K562 treated with DMSO at 1 percent for 24 hours (cell line): ENCODE data around the gene NAGPA. TPM values are rescaled to one million over a fixed set of nuclear protein-coding genes. Genes with fewer than 3 reads are reported as not detected.

Source experiments
- total RNA-seq: library from RNA; unstranded; fragments of 300-600 nt; gene quantifications from 2 replicates; pipeline ENCODE4 v1.2.3, GENCODE V29; 2022; ENCODE audit warnings: low read depth; ENCODE audit not compliant: insufficient read depth

The NAGPA gene, protein sequence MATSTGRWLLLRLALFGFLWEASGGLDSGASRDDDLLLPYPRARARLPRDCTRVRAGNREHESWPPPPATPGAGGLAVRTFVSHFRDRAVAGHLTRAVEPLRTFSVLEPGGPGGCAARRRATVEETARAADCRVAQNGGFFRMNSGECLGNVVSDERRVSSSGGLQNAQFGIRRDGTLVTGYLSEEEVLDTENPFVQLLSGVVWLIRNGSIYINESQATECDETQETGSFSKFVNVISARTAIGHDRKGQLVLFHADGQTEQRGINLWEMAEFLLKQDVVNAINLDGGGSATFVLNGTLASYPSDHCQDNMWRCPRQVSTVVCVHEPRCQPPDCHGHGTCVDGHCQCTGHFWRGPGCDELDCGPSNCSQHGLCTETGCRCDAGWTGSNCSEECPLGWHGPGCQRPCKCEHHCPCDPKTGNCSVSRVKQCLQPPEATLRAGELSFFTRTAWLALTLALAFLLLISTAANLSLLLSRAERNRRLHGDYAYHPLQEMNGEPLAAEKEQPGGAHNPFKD
- total RNA-seq, result 12.8 and 16.1 TPM in 2 replicates

DNA sequence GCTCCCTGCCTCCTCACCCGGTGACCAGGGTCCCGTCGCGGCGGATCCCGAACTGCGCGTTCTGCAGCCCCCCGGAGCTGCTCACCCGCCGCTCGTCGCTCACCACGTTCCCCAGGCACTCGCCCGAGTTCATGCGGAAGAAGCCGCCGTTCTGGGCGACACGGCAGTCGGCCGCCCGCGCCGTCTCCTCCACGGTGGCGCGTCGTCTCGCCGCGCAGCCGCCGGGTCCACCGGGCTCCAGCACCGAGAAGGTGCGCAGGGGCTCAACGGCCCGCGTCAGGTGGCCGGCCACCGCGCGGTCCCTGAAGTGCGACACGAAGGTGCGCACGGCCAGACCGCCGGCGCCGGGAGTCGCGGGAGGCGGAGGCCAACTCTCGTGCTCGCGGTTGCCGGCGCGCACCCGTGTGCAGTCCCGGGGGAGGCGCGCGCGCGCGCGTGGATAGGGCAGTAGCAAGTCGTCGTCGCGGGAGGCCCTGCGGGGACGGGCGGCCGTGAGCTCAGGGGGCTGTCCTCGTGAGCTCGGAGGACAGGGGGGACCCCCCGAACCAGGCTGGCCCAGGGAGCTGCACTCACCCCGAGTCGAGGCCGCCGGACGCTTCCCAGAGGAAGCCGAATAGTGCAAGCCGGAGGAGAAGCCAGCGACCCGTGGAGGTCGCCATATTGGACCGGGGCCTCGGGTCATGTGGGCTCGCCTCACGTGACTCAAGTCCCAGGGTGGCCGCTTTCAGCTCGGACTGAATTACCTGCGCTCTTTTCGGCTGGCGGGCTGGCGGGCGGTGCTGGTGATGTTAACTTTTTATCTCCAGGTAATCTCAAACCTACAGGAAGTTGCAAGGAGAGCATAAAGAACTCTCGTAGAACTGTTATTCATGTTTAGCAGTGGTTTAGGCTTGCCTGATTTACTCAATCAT, at the start of gene NAGPA:
Gene NAGPA (minus strand): TSS at position 680 of the 911 bp plus-strand sequence. CDS start 21 bp downstream, at position 659.

DNA sequence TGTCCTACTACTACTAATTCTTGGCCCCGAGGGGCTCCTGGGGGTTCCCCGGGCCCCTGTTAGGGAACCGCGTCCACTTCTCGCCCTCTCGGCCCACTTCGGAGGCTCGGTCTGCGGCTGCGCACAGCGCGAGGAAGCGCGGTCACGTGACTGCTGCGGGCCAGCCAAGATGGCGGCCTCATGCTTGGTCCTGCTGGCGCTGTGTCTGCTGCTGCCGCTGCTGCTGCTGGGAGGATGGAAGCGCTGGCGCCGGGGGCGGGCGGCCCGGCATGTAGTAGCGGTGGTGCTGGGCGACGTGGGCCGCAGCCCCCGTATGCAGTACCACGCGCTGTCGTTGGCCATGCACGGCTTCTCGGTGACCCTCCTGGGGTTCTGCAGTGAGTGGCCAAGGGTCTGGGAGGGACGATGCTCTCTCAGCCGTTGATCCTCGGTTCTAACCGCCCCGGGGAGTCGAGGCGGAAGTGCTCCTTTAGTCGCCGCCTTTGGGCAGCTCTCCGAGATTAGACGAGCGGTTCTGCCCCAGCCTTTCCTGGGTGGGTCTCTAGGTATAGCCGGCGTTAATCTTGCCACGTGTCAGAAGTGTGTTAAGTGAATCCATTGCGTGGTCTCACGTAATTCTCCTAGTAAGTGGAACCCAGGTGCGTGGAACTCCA, 38.1 kb upstream of the NAGPA start, which contains the start of gene ALG1:
Gene ALG1 (plus strand): TSS at position 163 of the 653 bp plus-strand sequence. CDS start 7 bp downstream, at position 170.

GRCh38 chr16:5065813-5066212, 32.1 kb upstream of the NAGPA start, which contains the start of gene C16orf89:
Gene C16orf89 (minus strand): TSS chr16:5065956. CDS start chr16:5065908, 48 bp downstream.

Other genes starting within 250 kb of the NAGPA start
- gene SEPTIN12, start 245.6 kb downstream of the NAGPA start, total RNA-seq, result not detected in 2 replicates
- gene SMIM22, start 238.6 kb downstream of the NAGPA start, total RNA-seq, result not detected in 2 replicates
- gene ROGDI, start 231.3 kb downstream of the NAGPA start, total RNA-seq, result 46.5 and 57.0 TPM in 2 replicates
- 63.4 and 72.2 TPM in 2 replicates for gene GLYR1, start 186.6 kb downstream of the NAGPA start, total RNA-seq
- 61.8 and 64.0 TPM in 2 replicates for gene UBN1, start 186.5 kb downstream of the NAGPA start, total RNA-seq
- 0.19 and 0.32 TPM in 2 replicates for gene PPL, start 96.8 kb downstream of the NAGPA start, total RNA-seq
- 0.06 TPM in 1 of 2 replicates, not detected in the other for gene SEC14L5, start 75.6 kb downstream of the NAGPA start, total RNA-seq
- gene C16orf89, start 32.0 kb upstream of the NAGPA start, total RNA-seq, result not detected in 2 replicates
- 13.3 and 15.0 TPM in 2 replicates for gene ALG1, start 37.9 kb upstream of the NAGPA start, total RNA-seq
- gene EEF2KMT, start 63.9 kb upstream of the NAGPA start, total RNA-seq, result 5.6 and 6.5 TPM in 2 replicates